SJSA1 (cell line): ENCODE measurements around the gene CTSW. TPM values are rescaled to one million over a fixed set of nuclear protein-coding genes. Genes with fewer than 3 reads are reported as not detected.
"Not testable (repeated sequence)": the region's sequence is repeated elsewhere in the genome, so short reads cannot be mapped to it uniquely, and the experiment has no call there.

Experiments
- DNase-seq, 2 experiments: peaks; one replicate each; pipeline ENCODE4 v3.0.0-alpha.2; 2015 to 2020; ENCODE audit warnings: low spot score in 2 of 2, low read depth in 1 of 2
- H3K27ac ChIP-seq: fragments of 250-450 bp; sonication (Bioruptor Pico); 2 replicates; pipeline ENCODE4 v1.5.1; 2020; ENCODE audit warnings: mild to moderate bottlenecking, moderate library complexity
- H3K27me3 ChIP-seq: fragments of 250-450 bp; sonication (Bioruptor Pico); replicated peaks from 2 replicates; pipeline ENCODE4 v1.5.1; 2020; ENCODE audit warnings: mild to moderate bottlenecking, moderate library complexity
- H3K36me3 ChIP-seq: fragments of 250-450 bp; sonication (Bioruptor Pico); 2 replicates; pipeline ENCODE4 v1.5.1; 2020; ENCODE audit warnings: mild to moderate bottlenecking
- H3K4me1 ChIP-seq: fragments of 250-450 bp; sonication (Bioruptor Pico); replicated peaks from 2 replicates; pipeline ENCODE4 v1.6.1; 2021; ENCODE audit warnings: mild to moderate bottlenecking
- H3K4me3 ChIP-seq: fragments of 250-450 bp; sonication (Bioruptor Pico); 2 replicates; pipeline ENCODE4 v1.5.1; 2020; ENCODE audit warnings: mild to moderate bottlenecking
- H3K9me3 ChIP-seq: fragments of 250-450 bp; sonication (Bioruptor Pico); replicated peaks from 2 replicates; pipeline ENCODE4 v1.5.1; 2020; ENCODE audit warnings: mild to moderate bottlenecking
- total RNA-seq: library from RNA; depleted of rRNA; stranded (reverse); fragments of >200 nt; shearing (Covaris generic); gene quantifications from 2 replicates; pipeline ENCODE4 v1.2.3, GENCODE V29; 2014; rRNA removed

The CTSW gene
- 1.9 TPM in 1 of 2 replicates, not detected in the other for total RNA-seq

DNA sequence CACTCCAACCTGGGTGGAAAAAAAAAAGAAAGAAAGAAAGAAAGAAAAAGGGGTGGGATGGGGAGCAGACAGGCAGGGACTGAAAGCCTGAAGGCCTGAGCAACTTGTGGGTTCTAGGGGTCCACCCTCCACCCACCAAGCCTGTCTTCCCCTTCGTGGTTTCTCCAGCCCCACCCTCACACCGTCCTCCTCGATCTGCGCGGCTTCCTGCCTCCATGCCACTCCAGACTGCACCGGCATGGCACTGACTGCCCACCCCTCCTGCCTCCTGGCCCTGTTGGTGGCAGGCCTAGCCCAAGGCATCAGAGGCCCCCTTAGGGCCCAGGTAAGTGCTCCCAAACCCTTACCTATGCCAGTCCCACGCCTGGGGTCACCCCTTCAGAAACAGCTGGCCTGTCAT is at the start of gene CTSW:
TSS of gene CTSW (plus strand) at position 221 of the 400 bp plus-strand sequence. CDS start at position 239, 18 bp downstream.
- H3K9me3 ChIP-seq: no peaks in the 10 kb centered on the region
- H3K4me1 ChIP-seq: peaks cover 21% of the 10 kb centered on the region
- H3K4me3 ChIP-seq: no peak within 1 kb of the TSS
- no peak within 1 kb of the TSS for H3K27ac ChIP-seq
- H3K36me3 ChIP-seq: peaks cover 30% of the 10 kb centered on the region
- no peak for DNase-seq
- no peaks in the 10 kb centered on the region for H3K27me3 ChIP-seq

GRCh38 chr11:65832231-65832630 is 47.4 kb upstream of the CTSW start:
- not testable (repeated sequence) for H3K36me3 ChIP-seq, H3K27ac ChIP-seq, H3K9me3 ChIP-seq, H3K4me3 ChIP-seq, DNase-seq
- Histone ChIP-seq H3K27me3 (peaks cover 45% of the 10 kb centered on the region), H3K4me1 (peaks cover 20% of the 10 kb centered on the region)

- H3K27me3 ChIP-seq: peaks cover 35% of the 10 kb centered on the region
- peak within 1 kb of the TSS; percentile 36 for H3K4me3 ChIP-seq
- peak within 1 kb of the TSS; percentile 37 for H3K27ac ChIP-seq
- peaks cover 20% of the 10 kb centered on the region for H3K4me1 ChIP-seq
- no peaks in the 10 kb centered on the region for H3K36me3 ChIP-seq
- peak; percentile 95 to 97 for DNase-seq
- peaks cover 5% of the 10 kb centered on the region; the same call in 1 of the 2 replicates for H3K9me3 ChIP-seq
Measured at GRCh38 chr11:65833297-65834030, 46.2 kb upstream of the CTSW start, which contains the start of gene SNX32. Gene SNX32, plus strand, starts transcription at chr11:65833963. Its CDS starts 103 bp downstream, at chr11:65834066.

DNA sequence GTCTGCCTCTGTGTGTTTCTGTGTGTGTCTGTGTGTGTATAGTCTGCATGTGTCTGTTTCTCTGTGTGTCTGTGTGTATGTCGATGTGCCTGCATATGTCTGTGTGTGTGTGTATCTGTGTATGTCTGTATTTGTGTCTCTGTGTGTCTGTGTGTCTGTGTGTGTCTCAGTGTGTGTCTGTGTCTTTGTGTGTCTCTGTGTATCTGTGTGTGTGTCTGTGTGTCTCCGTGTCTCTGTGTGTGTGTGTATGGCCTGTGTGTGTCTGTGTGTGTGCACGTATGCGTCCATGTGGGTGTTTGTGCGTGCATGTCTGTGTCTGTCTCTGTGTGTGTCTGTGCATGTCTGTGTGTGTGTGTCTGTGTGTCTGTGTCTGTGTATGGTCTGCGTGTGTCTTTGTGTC is 45.4 kb upstream of the CTSW start:
- no peak overlapping the region for H3K27ac ChIP-seq
- no peaks in the 10 kb centered on the region for H3K36me3 ChIP-seq
- peak overlapping the region; percentile 36 for H3K4me3 ChIP-seq
- H3K27me3 ChIP-seq: peaks cover 31% of the 10 kb centered on the region
- H3K9me3 ChIP-seq: peaks cover 5% of the 10 kb centered on the region; the same call in 1 of the 2 replicates
- peaks cover 20% of the 10 kb centered on the region for H3K4me1 ChIP-seq
- DNase-seq: no peak

- Histone ChIP-seq H3K4me3 (no peak overlapping the region), H3K36me3 (no peaks in the 10 kb centered on the region), H3K27me3 (no peaks in the 10 kb centered on the region), H3K9me3 (no peaks in the 10 kb centered on the region), H3K4me1 (no peaks in the 10 kb centered on the region), H3K27ac (no peak overlapping the region)
- DNase-seq: no peak
Measured at GRCh38 chr11:65842144-65842543, 37.5 kb upstream of the CTSW start.

DNA sequence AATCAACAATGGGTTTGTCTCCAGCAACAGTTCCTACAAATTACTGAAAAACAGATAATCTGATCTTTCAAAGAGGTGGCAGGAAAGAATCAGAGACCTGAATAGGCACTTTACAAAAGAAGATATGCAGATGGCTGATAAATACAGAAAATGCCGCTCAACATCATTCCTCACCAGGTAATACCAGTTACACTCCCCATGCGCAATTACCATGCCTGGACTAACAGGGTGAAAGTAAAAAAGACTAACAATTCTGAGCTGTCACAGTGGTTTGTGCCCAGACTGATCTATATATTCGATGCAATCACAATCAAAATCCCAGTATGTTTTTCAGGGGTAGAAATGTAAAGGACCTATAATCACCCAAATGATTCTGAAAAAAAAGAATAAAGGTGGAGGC is 35.8 kb upstream of the CTSW start:
- H3K27me3 ChIP-seq: no peaks in the 10 kb centered on the region
- no peaks in the 10 kb centered on the region for H3K9me3 ChIP-seq
- H3K27ac ChIP-seq: no peak overlapping the region
- H3K4me3 ChIP-seq: no peak overlapping the region
- no peaks in the 10 kb centered on the region for H3K36me3 ChIP-seq
- no peak for DNase-seq
- H3K4me1 ChIP-seq: no peaks in the 10 kb centered on the region

DNA sequence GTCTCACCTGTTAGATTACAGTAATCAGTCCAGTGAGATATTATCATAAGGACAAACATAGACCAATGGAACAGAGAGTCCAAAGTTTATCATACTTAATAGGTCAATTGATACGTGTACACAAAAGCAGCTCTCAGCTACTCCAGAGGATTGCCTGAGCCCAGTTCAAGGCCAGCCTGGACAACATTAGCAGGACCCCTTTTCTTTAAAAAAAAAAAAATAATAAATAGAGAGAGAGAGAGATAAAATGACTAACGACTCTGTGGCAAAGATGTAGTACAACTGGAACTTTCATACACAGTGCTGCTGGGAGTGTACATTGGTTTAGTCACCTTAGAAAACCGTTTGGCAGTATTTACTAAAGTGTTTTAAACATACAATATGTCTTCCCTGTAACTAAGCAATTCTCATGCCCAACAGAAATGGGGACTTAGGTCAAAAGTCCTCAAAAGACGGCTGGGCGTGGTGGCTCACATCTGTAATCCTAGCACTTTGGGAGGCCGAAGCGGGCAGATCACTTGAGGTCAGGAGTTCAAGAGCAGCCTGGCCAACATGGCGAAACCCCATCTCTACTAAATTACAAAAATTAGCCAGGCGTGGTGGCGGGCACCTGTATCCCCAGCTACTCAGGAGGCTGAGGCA is 35.3 kb upstream of the CTSW start:
- no peak for DNase-seq
- no peaks in the 10 kb centered on the region for H3K27me3 ChIP-seq
- no peak overlapping the region for H3K27ac ChIP-seq
- H3K9me3 ChIP-seq: no peaks in the 10 kb centered on the region
- H3K4me3 ChIP-seq: no peak overlapping the region
- no peaks in the 10 kb centered on the region for H3K36me3 ChIP-seq
- no peaks in the 10 kb centered on the region for H3K4me1 ChIP-seq

- Histone ChIP-seq H3K27me3 (no peaks in the 10 kb centered on the region), H3K27ac (no peak overlapping the region), H3K4me3 (no peak overlapping the region), H3K36me3 (peaks cover 26% of the 10 kb centered on the region), H3K4me1 (no peaks in the 10 kb centered on the region; the same call in 1 of the 2 replicates), H3K9me3 (peaks cover 18% of the 10 kb centered on the region)
- DNase-seq: no peak
Measured at GRCh38 chr11:65847746-65848145, 31.9 kb upstream of the CTSW start.

- peaks cover 18% of the 10 kb centered on the region for H3K9me3 ChIP-seq
- not testable (repeated sequence) for H3K27ac ChIP-seq, H3K27me3 ChIP-seq, H3K4me3 ChIP-seq, DNase-seq, H3K4me1 ChIP-seq
- peaks cover 35% of the 10 kb centered on the region for H3K36me3 ChIP-seq
Measured at GRCh38 chr11:65848693-65849092, 30.9 kb upstream of the CTSW start.

GRCh38 chr11:65849366-65849765 is 30.3 kb upstream of the CTSW start:
- Histone ChIP-seq H3K9me3 (peaks cover 18% of the 10 kb centered on the region), H3K36me3 (peaks cover 42% of the 10 kb centered on the region), H3K27ac (no peak overlapping the region), H3K4me3 (no peak overlapping the region), H3K4me1 (no peaks in the 10 kb centered on the region; the same call in 1 of the 2 replicates), H3K27me3 (no peaks in the 10 kb centered on the region)
- DNase-seq: no peak

DNA sequence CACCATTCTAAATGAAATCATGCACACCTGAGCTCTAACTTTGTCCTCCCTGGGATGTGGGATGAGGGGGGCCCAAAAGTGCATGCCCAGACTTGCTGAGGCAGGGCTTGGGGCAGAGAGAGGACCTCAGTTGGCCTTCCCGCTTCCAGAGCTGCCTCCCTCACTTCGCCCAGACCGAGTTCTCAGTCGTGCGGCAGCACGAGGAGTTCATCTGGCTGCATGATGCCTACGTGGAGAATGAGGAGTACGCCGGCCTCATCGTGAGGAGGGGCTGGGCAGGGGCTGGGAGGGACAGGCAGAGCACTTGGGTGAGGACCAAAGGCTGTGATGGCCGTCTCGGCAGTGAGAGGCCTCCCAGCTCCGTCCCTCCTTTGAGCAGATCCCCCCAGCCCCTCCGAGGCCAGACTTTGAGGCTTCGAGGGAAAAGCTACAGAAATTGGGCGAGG is 29.8 kb upstream of the CTSW start:
- Histone ChIP-seq H3K9me3 (peaks cover 18% of the 10 kb centered on the region), H3K4me3 (no peak overlapping the region), H3K27me3 (no peaks in the 10 kb centered on the region), H3K36me3 (peaks cover 46% of the 10 kb centered on the region), H3K4me1 (no peaks in the 10 kb centered on the region; the same call in 1 of the 2 replicates), H3K27ac (no peak overlapping the region)
- DNase-seq: peak in 1 of 2 experiments; percentile 55

DNA sequence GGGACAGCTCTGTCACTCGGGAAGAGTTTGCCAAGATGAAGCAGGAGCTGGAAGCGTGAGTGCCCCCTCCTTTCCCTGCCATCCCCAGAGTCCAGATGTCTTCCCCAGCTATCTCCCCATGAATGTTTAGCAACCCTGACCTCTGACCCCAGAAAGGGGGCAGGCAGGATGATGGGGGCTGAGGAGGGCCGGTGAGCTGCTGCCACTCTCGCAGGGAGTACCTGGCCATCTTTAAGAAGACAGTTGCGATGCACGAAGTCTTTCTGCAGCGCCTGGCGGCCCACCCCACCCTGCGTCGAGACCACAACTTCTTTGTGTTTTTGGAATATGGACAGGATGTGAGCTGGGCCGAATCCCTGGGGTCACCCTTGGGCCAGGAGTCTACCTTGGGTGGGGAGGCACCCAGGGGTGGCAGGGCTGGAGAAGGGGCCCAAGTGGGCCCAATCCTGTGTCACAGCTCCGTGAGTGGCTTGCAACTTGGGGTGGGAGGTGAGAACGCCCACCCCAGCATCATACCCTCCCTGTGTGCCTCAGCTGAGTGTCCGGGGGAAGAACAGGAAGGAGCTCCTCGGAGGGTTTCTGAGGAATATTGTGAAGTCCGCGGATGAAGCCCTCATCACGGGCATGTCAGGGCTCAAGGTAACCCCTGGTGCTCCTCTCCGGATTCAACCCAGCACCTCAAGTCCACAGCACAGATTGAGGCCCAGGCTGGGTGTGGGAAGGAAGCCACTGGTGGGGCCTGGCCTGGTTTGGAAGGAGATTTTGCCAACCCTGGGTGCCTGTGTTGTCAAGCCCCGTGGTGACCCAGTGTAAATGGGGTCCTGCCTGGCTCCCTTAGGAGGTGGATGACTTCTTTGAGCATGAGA is 29.2 kb upstream of the CTSW start:
- H3K27me3 ChIP-seq: no peaks in the 10 kb centered on the region
- H3K4me1 ChIP-seq: no peaks in the 10 kb centered on the region; the same call in none of the 2 replicates
- H3K9me3 ChIP-seq: peaks cover 18% of the 10 kb centered on the region
- H3K4me3 ChIP-seq: no peak overlapping the region
- no peak overlapping the region for H3K27ac ChIP-seq
- H3K36me3 ChIP-seq: peaks cover 53% of the 10 kb centered on the region
- no peak for DNase-seq

DNA sequence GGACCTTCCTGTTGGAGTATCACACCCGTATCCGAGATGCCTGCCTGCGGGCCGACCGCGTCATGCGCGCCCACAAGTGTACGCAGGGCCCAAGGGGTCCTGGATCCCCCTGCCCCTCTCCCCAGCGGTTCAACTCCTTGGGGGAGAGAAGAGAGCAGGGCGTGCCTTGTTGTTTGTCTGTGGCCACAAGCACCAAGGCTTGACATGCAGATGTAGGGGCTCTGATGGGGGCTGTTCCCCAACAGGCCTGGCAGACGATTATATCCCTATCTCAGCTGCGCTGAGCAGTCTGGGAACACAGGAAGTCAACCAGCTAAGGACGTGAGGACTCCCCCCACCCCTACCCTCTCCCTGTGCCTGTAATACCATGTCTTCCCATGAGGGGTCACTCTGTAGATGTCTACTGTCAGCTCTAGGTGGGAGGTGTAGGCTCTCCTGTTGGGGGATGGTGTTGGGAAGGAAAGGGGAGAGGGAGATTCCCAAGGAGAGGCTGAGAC is 28.5 kb upstream of the CTSW start:
- H3K9me3 ChIP-seq: peaks cover 18% of the 10 kb centered on the region
- H3K4me3 ChIP-seq: no peak overlapping the region
- peak; percentile 64 to 73 for DNase-seq
- H3K4me1 ChIP-seq: peaks cover 6% of the 10 kb centered on the region
- peaks cover 59% of the 10 kb centered on the region for H3K36me3 ChIP-seq
- H3K27me3 ChIP-seq: no peaks in the 10 kb centered on the region
- no peak overlapping the region for H3K27ac ChIP-seq
